Activated T-helper 1 cell treated with Interleukin-2 at 50 U/mL for 16 hours (primary cell): ENCODE data around the gene XRCC4.

ENCODE experiments used
- DNase-seq: peaks from one replicate; pipeline ENCODE4 v3.0.0-alpha.2; 2020; ENCODE audit warnings: low read depth

The XRCC4 gene

DNA sequence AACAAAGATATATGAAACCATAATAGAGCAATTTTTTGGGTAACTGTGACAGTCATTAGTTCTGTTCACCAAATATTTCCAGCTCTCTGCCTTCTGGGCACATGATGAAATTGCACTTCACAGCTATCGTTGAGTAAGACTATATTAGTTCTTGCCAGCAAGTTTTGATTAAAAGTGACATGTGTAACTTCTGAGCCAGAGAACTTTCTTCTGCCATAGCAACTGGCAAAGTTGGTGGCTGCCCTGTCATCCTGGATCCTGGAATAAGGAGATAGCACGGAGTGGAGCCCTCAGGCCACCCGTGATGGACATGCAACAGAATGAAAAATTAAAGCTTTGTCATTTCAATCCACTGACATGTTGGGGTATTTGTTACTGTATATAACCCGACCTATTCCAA lies 199.8 kb downstream of the XRCC4 start:
- DNase-seq = no peak

DNA sequence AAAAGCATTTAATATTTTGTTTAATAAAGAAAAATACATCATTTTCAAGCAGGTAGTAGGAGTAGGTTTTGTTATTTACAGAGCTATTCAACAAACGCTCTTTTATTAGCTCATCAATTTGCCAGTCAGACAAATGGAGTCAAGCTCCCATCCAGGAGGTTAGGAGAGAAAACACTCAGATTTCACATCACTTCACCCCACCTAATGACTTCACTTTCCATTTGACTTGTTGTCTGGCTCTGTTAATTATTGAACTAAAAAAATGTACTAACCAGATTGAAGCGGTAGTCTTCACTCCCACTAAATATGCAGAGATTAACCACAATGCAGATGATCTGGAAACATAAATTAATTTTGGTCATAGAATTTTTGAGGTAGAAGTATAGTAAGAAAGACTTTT lies 200.6 kb downstream of the XRCC4 start:
- no peak for DNase-seq

DNA sequence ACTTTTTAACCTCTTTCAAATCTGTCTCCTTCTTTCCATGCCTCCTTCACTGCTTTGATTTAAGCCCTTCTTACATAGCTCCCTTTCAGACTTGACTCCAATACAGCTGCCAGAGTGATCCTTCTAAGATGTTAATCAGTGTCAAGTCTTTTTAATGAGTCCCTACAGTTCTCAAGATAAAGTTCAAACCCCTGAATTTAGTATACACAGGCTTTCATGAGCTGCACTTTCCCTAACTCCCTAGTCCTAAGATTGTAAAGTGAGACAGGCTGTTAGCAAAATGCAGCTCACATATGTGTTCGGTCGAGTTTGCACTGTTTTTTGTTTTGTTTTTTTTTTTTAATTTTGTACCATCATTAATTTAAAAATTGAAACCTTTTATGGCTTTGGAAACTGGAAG lies 203.8 kb downstream of the XRCC4 start:
- DNase-seq = no peak

DNA sequence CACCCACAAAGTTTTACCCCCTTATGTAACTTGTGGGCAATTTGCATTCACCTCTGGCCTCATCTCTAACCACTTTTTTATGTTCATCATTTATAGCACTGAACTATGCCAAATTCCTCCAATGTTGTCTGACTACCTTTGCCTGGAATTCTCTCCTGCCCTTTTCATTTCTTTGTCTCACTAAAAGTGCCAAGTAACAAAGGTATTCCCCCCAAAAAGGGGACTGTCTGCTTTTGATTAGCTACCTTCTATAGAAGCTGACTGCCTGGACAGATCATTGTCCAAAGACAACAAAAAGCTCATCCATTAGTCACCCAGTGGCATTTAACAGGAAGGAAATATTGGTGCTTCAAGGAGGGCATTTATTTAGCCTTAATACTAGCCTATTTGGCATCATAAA lies 204.3 kb downstream of the XRCC4 start:
- no peak for DNase-seq

DNA sequence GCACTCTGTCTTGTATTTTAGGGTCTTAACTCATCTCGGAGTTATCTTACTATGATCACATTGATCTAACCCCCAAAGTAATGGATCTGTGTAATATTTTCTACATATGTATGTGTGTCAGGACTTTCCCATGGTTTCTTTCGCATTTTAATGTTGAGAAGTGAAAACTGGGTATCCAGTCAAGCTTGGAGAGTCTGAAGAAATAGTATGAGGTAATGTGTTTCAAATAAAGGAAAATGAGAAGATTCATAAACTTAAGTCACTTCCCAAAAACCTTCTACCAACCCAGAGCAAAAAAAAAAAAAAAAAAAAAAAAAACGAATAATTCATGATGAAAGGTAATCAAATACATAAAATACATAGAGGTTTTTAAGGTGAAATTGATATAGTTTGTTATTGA lies 206.4 kb downstream of the XRCC4 start:
- DNase-seq = no peak

DNA sequence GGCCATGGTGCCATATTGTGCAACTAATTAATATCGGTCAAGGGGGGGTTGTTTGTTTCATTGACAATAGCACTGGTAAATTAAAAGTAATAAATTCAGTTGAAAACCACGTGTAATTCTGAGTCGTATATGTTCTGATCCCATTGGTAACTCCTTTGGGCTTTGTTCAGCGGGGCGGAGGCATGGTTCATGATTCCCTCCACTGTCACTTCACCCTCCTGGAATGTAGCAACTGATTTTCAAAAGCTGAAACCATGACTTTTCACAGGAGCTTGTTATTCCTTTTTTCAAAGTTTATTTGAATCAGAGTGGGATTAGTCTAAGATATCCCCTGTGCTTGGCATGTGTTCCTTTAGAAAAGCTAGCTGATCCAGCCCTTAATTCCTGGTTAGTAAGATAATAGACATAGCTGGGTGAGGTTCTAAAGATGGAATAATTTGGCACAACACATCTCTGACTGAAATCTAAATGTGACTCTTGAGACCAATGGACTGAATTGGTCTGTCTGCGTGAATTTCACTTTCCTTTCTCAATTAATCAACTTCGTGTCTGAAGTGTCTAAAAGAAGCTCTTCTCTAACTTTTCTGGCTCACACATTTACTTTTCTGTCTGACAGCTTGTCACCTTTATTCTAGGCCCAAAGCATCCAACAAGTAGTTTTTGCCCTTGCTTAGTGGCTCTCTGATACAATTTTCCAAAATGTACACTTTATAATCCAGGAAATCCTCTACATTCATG lies 208.5 kb downstream of the XRCC4 start:
- no peak for DNase-seq

DNA sequence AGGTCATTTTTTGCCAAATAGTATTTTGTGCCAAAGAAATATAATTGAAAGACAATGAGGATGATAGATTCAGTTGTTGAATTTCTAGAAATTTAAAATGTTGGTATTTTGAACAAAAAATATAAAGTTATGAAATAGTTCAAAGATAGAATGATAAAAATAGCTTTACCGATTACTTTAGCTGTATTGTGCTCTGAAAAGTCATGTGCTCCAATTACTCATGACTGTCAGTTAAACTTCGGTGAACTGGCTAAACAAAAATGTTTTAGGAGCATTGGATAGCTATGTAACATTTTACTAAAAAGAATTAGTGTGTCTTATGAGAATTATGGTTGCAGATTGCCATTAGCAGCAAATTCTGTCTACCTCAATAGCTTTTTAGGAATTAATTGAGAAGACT lies 216.9 kb downstream of the XRCC4 start:
- DNase-seq = no peak

DNA sequence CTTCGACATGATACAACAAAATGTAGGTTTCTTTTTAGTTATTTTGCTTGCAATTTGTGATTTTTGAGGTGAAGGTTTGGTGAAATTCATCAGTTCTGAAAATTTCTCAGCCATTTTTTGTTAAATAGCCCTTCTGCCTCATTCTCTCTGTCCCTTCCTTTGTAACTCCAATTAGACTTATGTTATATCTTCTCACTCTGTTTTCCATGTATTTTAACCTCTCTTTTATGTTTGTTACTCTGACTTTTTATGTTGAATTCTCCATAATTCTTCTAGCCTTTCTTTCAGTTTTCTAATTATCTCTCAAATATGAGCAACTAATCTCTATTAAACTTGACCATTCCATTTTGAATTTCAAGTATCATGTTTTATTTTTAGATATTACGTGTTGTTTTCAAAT lies 222.0 kb downstream of the XRCC4 start:
- DNase-seq = no peak

DNA sequence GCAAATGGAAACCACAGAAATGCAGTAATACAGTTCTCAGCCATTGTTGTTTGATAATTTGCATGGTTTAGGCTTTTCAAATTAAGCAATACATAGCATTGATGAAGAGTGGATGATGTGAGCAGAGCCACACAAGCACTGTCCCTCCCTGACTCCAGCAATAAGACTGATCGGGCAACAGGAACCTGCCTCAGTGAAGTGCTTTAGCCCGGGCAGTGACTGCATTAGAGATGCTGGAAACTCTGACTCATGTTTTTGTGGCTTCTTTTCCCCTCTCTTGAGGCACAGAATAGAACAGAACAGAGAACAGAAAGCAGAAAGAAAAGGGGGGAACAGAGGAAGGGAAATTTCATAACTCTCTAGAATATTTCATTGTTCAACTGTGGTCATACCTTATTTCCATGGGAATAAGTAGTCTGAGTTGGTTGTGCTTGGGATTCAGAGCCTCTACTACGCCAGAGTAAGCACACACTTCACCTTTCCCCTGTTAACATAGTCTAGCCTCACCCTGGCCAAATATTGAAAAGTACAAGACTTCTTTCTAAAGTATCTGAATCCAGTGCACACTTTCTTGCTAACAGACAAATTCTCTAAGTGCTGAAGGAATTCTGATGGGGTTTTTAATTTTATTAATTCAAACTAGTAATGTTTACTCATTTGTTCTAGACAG lies 229.4 kb downstream of the XRCC4 start:
- DNase-seq = no peak

DNA sequence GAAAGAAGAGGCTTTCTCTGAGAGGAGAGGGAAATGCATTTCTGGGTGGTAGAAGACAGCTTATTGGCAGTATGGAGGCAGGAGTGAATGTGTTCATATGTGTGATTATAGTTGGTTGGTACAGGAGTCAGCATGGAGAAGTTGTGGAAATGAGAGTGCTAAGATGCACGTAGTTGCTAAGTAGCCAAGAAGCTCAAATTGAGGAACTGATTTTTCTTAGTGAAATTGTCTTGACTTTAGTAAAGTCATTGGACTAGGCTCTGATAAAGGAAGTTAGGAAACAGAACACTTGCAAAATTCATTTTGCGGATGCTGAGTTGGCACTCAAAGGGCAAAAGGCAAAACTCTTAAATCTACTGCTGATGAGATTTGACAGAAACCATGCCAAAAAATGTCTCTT lies 235.3 kb downstream of the XRCC4 start:
- no peak for DNase-seq

DNA sequence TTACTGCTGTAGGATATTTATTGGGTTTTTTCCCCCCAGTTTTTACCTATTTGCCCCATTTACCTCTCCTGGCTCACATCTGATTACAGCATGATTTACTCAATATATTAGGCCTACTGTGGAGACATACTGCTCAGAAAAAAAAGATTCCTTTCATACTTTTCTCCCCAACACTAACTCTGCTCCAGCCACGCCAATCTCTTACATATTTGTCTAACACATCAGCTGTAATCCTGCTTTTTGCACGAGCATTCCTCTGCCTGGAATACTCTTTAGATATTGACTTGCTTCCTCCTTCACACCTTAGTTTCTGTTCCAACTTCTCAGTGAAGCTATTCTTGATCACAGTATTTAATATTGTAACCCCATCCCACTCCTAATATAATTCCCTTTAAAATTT lies 236.1 kb downstream of the XRCC4 start:
- no peak for DNase-seq

DNA sequence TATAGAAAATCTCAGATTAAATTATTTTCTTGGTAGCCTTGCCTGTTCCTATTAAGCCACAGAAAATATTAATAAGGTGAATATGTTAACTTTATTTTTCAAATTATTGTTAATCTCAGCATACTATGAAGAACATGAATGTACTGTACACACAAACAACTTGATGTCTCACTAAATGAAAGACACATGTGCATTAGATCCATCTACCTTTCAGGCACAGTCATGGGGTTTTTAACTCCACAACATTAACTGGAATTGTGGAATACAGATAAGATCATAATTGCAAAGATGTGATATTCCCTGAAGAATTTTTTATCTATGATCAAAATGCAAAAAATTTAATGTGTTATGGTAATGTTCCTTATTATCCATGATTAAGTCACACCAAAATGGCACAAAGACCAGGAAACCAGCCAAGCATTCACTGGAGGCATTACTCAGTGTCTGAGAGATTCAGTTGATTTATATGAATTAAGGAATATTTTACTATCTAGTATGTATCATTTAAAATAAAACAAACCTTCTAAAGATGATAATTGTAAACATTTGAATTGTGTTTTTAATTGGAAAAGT lies 244.2 kb downstream of the XRCC4 start:
- DNase-seq = no peak

DNA sequence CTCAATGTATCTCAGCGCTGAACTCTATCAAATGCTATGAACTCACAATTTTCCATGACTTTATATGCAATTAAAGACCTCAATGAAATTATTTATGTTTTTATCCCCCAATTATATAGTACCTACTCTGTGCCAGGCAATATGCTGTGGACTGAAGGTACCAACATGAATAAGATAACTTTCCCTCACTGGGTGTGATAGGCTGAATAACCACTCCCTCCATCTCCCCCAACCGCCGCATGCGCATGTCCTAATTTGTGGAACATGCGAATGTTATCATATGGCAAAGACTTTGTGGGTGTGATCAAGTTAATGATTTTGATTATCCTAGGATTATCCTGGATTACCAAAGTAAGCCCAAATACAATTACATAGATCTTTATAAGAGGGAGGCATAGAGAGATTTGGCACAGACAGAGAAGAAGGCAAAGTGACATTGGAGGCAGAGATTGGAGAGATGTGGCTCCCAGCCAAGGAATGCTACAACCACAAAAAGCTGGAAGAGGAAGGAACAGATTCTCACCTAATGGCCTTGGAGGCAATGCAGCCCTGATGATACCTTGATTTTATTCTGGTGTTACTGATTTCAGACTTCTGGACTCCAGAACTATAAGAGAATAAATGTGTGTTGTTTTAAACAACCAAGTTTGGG lies 245.1 kb downstream of the XRCC4 start:
- DNase-seq = no peak

DNA sequence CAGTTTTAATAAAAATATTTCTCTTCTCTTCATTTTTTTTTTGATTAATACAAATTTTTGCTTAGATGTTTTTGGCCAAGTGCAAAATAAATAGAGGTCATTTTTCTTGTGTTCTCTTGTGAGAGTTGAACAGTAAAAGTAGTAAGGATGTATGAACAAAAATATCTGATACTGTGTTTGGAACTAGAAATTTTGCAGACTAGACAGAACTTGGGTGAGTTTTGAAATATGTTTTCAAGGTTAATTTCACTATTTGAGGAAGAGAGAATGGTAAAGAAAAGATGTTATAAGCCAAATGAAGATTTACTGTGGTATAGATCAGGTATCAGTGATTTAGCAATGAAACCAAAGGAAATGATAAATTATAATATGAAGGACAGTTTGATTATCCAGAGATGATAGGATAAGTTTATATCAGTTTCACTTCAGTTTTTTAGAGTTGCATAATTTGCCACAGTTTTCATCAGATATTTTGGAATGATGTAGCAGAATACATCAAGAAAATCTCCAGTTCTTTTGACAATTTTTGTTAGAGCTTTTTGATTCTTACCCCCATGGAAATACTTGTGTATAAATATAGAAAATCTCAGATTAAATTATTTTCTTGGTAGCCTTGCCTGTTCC lies 246.3 kb downstream of the XRCC4 start:
- DNase-seq = no peak

DNA sequence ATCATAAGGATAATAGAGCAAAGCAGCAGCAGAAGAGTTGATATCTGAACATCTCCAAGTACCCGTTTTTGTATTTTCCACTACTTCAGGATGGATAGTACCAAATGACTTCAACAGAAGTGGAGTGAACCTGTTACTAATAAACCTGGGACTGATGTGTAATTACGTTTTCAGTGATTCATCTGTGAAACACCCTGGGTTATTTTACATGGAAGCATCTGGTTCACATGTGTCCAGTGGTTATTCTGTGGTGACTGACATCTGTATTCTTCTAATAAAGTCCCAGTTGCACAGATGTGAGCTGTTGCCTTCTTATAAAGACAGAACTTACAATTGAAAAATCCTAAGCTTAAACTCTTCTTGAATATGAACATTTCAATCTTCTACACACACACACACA lies 254.5 kb downstream of the XRCC4 start:
- no peak for DNase-seq

DNA sequence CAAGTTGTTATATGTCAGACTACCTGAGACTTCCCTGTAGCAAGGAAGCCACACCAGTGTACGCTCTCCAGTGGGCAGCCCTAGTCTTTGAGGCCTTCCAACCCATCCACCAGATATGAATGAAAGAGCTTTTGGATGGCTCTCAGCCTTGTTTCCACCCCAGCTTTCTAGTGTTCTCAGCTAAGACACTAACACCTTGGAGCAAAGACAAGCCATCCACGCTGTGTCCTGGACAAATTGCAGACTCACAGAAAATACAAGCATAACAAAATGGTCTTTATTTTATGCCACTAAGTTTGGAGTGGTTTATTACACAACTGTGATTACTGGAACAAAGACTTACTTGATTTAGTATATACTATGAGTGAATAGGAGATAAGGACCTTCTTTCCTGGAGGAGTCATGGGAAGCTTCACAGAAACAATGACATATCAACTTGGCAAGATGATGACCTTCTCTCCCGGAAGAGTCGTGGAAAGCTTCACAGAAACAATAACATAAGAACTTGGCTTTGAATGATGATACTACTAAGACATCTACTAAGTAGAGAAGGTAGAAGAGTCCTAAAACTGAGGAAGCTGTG lies 260.2 kb downstream of the XRCC4 start:
- no peak for DNase-seq

DNA sequence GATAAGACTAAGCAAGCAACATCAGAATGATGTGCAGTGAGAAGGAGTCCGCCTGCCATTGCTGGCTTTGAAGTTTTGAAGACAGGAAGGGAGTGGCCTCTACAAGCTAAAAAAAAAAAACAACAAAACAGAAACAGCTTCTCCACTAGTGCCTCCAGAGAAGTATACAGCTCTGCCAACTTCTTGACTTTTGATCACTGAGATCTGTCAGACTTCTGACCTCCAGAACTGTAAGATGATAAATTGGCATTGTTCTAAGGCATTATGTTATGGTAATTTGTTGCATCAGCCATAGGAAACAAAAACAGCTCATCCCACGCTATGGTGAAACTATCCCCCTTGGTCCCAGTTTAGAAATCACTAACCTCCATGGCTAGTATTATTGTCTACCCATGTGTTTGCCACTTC lies 263.2 kb downstream of the XRCC4 start:
- no peak for DNase-seq

DNA sequence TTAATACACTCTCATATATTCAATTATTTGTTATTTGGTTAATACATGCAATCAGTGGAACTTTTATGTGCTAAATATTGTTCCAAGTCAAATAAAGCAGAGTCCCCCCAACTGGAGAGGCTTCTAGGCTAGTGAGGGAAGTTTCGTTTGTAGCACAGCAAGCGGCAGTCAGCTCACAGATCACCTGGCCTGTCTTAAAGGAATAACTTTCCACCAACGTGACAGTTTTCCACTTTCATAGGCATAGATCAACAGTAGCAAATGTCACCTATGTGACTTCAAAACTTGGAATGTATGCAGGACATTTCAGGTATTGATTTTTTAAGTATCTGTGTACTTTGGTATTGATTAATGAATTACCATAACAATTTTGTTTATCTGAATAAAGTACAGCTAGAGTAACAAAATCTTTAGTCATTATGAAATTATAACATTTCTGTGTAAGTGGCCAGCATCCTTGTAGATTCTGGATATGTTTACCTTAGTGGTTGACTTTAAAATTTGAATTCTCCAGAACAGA lies 264.5 kb downstream of the XRCC4 start:
- no peak for DNase-seq

DNA sequence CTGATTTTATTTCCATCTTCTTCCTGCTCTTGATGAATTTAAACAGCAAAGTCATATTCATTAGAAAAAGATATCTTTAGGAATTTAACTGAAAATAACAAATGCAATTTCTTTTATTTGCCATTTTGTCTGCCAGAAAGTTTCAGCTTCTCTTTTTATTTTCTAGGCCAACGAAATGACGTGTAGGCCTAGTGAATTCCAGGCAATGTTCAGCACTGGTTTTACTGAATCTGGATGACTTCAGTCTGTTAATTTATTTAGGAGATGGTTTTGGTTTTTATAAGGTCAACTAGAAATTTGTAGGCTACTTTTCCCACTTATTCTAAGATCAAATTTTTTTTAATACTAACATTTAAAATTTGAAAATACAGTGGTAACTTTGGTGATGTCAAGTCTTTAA lies 265.1 kb downstream of the XRCC4 start:
- DNase-seq = no peak

DNA sequence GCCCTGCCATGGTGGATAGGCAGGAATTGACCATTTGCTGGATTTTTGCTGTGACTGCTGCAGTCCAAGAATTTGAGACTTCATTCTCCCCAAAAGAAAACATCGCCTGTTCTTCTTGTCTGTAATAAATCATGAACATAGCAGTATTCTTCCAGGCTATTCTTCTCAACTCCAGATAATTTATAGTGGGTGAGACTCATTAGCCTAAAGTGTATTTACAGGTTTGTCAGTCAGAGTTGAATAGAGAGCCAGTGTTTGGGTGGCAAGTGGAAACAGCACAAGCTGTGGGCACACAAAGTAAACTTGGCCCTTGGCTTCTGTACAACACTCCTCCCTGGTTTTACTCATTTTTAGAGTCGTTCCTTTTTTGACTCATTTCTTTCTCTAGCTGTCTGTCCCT lies 266.0 kb downstream of the XRCC4 start:
- DNase-seq = no peak

DNA sequence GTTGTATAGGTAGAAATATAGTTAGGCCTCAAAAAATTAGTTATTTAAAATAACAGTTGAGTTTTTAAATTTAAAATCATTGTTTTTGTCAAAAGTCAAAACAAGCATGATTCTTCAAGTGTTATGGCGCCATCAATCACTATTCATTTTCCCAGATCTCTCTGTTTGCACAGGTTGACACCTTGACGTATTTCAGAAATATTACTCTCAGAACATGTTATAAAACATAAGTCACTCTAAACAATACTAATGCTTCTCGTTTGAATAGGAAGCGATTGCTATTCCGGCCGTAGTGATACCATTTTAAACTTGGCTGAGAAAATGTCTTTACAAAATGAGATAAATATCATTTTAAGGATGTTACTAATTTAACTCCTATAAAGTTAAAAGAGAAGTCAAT lies 268.1 kb downstream of the XRCC4 start:
- DNase-seq = no peak

DNA sequence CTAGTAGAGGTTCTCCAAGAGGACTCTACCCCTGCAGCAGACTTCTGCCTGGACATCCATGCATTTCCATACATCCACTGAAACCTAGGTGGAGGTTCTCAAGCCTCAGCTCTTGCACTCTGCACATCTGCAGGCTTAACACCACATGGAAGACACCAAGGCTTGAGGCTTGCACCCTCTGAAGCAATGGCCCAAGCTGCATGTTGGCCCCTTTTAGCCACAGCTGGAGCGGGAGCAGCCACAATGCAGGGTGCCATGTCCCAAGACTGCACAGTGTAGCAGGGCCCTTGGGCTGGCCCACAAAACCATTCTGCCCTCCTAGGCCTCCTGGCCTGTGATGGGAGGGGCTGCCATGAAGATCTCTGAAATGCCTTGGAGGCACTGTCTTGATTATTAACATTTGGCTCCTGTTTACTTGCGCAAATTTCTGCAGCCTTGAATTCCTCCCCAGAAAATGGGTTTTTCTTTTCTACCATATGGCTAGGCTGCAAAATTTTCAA lies 271.0 kb downstream of the XRCC4 start:
- no peak for DNase-seq
